ENCODE measurements around the gene PPP1R7. TPM values are rescaled to one million over a fixed set of nuclear protein-coding genes. Genes with fewer than 3 reads are reported as not detected.
A peak's percentile ranks its signal among the peaks of the same experiment; 100 is the strongest.

The PPP1R7 gene
- total RNA-seq, 3 donors from 2014 or later (not counting 1 experiment from before 2014, with no cell fraction given), result 57.8 to 66.3 (median 60.4) TPM

- no peaks in the 10 kb centered on the region for H3K27me3 ChIP-seq (ENCODE audit: control insufficient read depth, insufficient read depth, low read length)
- peak overlapping the region; percentile 66 for H3K27ac ChIP-seq (ENCODE audit: low read length)
- H3K4me3 Mint-ChIP-seq, result no peak overlapping the region
- WGBS (ENCODE audit: insufficient coverage), result 77% methylated on average over 9 of the region's 9 CpGs
- peaks cover 38% of the 10 kb centered on the region for H3K4me1 ChIP-seq (ENCODE audit: control insufficient read depth, insufficient read depth, low read length)
- intact Hi-C loops (cut with micrococcal nuclease), result no loop called here
- peak in 1 of 2 donors; percentile 69 for DNase-seq
- H3K36me3 ChIP-seq (ENCODE audit: control insufficient read depth, insufficient read depth, low read length), result peaks cover 7% of the 10 kb centered on the region
- no peaks in the 10 kb centered on the region for H3K9me3 ChIP-seq (ENCODE audit: control insufficient read depth, insufficient read depth, low read length)
- no peaks in the 10 kb centered on the region for H3K27me3 Mint-ChIP-seq (ENCODE audit: low read depth in 2 of 2)
- H3K36me3 Mint-ChIP-seq, result no peaks in the 10 kb centered on the region
- no peak overlapping the region for H3K27ac Mint-ChIP-seq
- no peak overlapping the region for H3K4me3 ChIP-seq (ENCODE audit: low read length)
- no peak for TF ChIP-seq CTCF (IDR thresholded peaks at IDR 0.05)
- ATAC-seq, result peak in 1 of 3 donors; percentile 32
- H3K9me3 Mint-ChIP-seq, result peaks cover 0 to 2% of the 10 kb centered on the region in 2 donors
- peaks cover 0 to 9% of the 10 kb centered on the region in 2 donors for H3K4me1 Mint-ChIP-seq
Measured at GRCh38 chr2:241111440-241111805, 38.8 kb upstream of the PPP1R7 start.

- 95% methylated on average over 17 of the region's 17 CpGs for WGBS (ENCODE audit: insufficient coverage)
Measured at GRCh38 chr2:241112046-241112445, 38.2 kb upstream of the PPP1R7 start.

GRCh38 chr2:241112592-241112991 lies 37.7 kb upstream of the PPP1R7 start:
- intact Hi-C loops (cut with micrococcal nuclease), result no loop called here
- Histone ChIP-seq H3K9me3 (ENCODE audit: control insufficient read depth, insufficient read depth, low read length) (no peaks in the 10 kb centered on the region), H3K4me1 (ENCODE audit: control insufficient read depth, insufficient read depth, low read length) (peaks cover 38% of the 10 kb centered on the region), H3K27ac (ENCODE audit: low read length) (no peak overlapping the region), H3K36me3 (ENCODE audit: control insufficient read depth, insufficient read depth, low read length) (peaks cover 6% of the 10 kb centered on the region), H3K4me3 (ENCODE audit: low read length) (no peak overlapping the region), H3K27me3 (ENCODE audit: control insufficient read depth, insufficient read depth, low read length) (no peaks in the 10 kb centered on the region)
- ATAC-seq (peak in 1 of 3 donors; percentile 35), DNase-seq (peak in 1 of 2 donors; percentile 86)
- H3K9me3 Mint-ChIP-seq, result peaks cover 0 to 2% of the 10 kb centered on the region in 2 donors
- H3K4me1 Mint-ChIP-seq, result peaks cover 0 to 9% of the 10 kb centered on the region in 2 donors
- WGBS (ENCODE audit: insufficient coverage), result 72% methylated on average over 8 of the region's 8 CpGs
- no peaks in the 10 kb centered on the region for H3K27me3 Mint-ChIP-seq (ENCODE audit: low read depth in 2 of 2)
- no peak overlapping the region for H3K27ac Mint-ChIP-seq
- H3K36me3 Mint-ChIP-seq, result no peaks in the 10 kb centered on the region
- no peak for TF ChIP-seq CTCF (IDR thresholded peaks at IDR 0.05)
- H3K4me3 Mint-ChIP-seq, result no peak overlapping the region

More at GRCh38 chr2:241112046-241112445, 38.2 kb upstream of the PPP1R7 start:
- Mint-ChIP-seq H3K27me3 (ENCODE audit: low read depth in 2 of 2) (no peaks in the 10 kb centered on the region), H3K27ac (no peak overlapping the region), H3K36me3 (no peaks in the 10 kb centered on the region), H3K9me3 (peaks cover 0 to 2% of the 10 kb centered on the region in 2 donors), H3K4me3 (no peak overlapping the region), H3K4me1 (peaks cover 0 to 9% of the 10 kb centered on the region in 2 donors)
- Histone ChIP-seq H3K9me3 (ENCODE audit: control insufficient read depth, insufficient read depth, low read length) (no peaks in the 10 kb centered on the region), H3K4me1 (ENCODE audit: control insufficient read depth, insufficient read depth, low read length) (peaks cover 38% of the 10 kb centered on the region), H3K36me3 (ENCODE audit: control insufficient read depth, insufficient read depth, low read length) (peaks cover 7% of the 10 kb centered on the region), H3K27me3 (ENCODE audit: control insufficient read depth, insufficient read depth, low read length) (no peaks in the 10 kb centered on the region), H3K27ac (ENCODE audit: low read length) (no peak overlapping the region), H3K4me3 (ENCODE audit: low read length) (no peak overlapping the region)
- TF ChIP-seq CTCF (IDR thresholded peaks at IDR 0.05), result no peak
- ATAC-seq (no peak), DNase-seq (peak in 1 of 2 donors; percentile 40)
- intact Hi-C loops (cut with micrococcal nuclease), result no loop called here

GRCh38 chr2:241114836-241115235 lies 35.4 kb upstream of the PPP1R7 start:
- no peaks in the 10 kb centered on the region for H3K9me3 Mint-ChIP-seq
- ATAC-seq (no peak), DNase-seq (no peak)
- Histone ChIP-seq H3K36me3 (ENCODE audit: control insufficient read depth, insufficient read depth, low read length) (peaks cover 6% of the 10 kb centered on the region), H3K9me3 (ENCODE audit: control insufficient read depth, insufficient read depth, low read length) (no peaks in the 10 kb centered on the region), H3K27me3 (ENCODE audit: control insufficient read depth, insufficient read depth, low read length) (no peaks in the 10 kb centered on the region), H3K4me1 (ENCODE audit: control insufficient read depth, insufficient read depth, low read length) (peaks cover 19% of the 10 kb centered on the region), H3K27ac (ENCODE audit: low read length) (no peak overlapping the region), H3K4me3 (ENCODE audit: low read length) (no peak overlapping the region)
- no peaks in the 10 kb centered on the region for H3K4me1 Mint-ChIP-seq
- no peaks in the 10 kb centered on the region for H3K27me3 Mint-ChIP-seq (ENCODE audit: low read depth in 2 of 2)
- intact Hi-C loops (cut with micrococcal nuclease), result no loop called here
- no peak overlapping the region for H3K4me3 Mint-ChIP-seq
- H3K27ac Mint-ChIP-seq, result no peak overlapping the region
- WGBS (ENCODE audit: insufficient coverage), result 97% methylated on average over 11 of the region's 11 CpGs
- TF ChIP-seq CTCF (IDR thresholded peaks at IDR 0.05), result no peak
- H3K36me3 Mint-ChIP-seq, result no peaks in the 10 kb centered on the region
